HT-29 (cell line): ENCODE data around the gene CEP95. TPM values are rescaled to one million over a fixed set of nuclear protein-coding genes. Genes with fewer than 3 reads are reported as not detected.
"Not testable (repeated sequence)": the region's sequence is repeated elsewhere in the genome, so short reads cannot be mapped to it uniquely, and the experiment has no call there.

Source experiments
- DNase-seq: peaks from one replicate; pipeline ENCODE4 v3.0.0-alpha.2; 2015; ENCODE audit warnings: low spot score
- small RNA-seq: library from RNA; depleted of rRNA; stranded (forward); fragments of <200 nt; gene quantifications from one replicate; pipeline ENCODE3, GENCODE V24; 2014
- total RNA-seq: library from RNA; depleted of rRNA; stranded (reverse); fragments of >200 nt; shearing (Covaris generic); gene quantifications from 2 replicates; pipeline ENCODE4 v1.2.3, GENCODE V29; 2014; rRNA removed

The CEP95 gene
- total RNA-seq, 1 experiment from 2014 or later: 35.2 TPM

DNA sequence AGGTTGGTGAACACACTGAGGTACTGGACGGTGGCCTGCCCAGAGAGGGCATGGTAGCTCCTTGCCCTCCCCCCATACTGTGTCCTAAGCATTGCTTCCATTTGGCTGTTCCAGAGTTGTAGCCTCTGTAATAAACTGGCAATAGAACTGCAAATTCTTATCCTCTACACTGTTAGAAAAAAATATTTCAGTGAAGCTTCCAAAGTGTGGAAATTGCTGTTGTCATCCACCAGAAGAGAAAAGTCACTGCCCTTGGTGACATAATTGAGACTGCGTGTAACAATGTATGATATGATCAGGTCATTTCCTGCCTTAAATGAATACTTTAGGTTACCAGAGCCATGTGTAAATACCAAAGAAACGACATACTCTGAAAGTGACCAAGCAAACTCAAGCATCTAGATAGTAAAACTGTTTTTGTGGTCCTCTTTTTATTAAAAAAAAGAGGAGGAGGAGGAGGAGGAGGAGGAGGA is 65.9 kb downstream of the CEP95 start:
- DNase-seq: no peak

DNA sequence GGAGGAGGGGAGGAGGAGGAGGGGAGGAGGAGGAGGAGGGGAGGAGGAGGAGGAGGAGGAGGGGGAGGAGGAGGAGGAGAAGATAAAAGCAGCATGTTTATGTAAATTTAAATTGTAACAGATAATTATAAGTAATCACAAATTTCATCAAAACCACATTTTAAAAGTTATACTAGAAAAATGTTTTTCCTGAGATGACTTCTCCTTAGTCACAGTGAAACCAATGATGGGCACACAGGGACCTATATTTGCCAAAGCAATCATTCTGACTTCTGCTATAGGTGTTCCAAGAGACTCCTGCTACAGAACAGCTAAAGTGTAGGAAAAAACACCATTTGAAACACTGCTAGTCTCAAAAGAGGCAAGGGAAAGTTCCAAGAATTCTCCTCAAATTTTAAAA is 66.4 kb downstream of the CEP95 start:
- DNase-seq: no peak

DNA sequence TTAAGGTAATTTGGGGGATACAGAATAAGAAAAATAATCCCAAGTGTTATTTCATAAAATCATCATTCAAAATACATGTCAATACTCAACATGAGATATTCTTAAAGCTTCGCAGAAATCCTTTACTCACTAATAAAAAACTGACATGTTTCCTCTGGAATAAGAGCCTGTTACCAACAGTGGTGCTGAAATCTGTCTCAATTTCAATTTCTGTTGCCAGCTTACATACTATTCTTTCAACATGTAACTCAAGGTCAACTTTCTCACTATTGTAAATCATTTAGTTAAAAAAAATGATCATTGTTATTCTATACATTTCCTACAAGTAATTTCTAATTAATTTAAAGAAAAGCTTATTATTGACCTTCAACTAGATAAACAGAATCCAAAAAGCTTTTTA is 67.9 kb downstream of the CEP95 start:
- DNase-seq: no peak

DNA sequence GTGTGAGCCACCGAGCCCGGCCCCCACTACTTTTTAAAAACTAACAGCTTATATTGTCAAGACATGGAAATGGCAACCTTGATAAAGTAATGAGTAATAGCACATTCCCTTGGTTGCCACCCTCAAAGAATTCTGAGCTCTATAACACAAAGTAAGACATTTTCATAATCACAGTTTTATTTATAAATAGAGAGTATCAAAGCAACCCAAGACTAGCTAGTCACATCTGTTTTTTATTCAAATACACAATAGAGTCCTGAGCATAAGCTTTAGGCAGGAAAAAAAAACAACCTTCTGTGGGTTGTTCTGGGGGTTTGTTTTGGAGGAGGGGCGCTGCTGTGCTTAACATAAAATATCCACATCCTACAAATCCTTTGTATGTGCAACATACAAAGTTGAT is 68.7 kb downstream of the CEP95 start:
- no peak for DNase-seq

DNA sequence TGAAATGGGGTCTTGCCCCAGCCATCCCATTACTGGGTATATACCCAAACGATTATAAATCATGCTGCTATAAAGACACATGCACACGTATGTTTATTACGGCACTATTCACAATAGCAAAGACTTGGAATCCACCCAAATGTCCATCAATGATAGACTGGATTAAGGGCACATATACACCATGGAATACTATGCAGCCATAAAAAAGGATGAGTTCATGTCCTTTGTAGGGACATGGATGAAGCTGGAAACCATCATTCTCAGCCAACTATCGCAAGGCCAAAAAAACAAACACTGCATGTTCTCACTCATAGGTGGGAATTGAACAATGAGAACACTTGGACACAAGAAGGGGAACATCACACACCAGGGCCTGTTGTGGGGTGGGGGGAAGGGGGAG is 70.2 kb downstream of the CEP95 start:
- DNase-seq: not testable (repeated sequence)

DNA sequence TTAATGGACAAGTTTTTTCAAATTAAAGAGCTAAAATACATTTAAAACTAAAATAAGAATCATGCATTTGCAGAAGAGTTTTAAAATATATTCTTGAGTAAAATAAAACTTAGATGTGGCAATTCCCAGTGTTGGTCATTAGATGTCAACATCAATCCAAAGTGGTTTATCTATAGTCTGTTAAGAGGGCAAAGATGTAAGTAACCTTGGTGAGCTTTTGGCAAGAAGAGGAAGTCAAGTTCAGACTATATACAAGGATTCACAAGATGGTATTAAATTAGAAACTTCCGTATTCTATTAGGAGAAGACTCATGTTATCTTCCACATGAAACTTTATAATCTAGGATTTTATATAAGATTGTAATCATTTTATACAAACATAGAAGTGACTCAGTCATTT is 73.1 kb downstream of the CEP95 start:
- DNase-seq: no peak

DNA sequence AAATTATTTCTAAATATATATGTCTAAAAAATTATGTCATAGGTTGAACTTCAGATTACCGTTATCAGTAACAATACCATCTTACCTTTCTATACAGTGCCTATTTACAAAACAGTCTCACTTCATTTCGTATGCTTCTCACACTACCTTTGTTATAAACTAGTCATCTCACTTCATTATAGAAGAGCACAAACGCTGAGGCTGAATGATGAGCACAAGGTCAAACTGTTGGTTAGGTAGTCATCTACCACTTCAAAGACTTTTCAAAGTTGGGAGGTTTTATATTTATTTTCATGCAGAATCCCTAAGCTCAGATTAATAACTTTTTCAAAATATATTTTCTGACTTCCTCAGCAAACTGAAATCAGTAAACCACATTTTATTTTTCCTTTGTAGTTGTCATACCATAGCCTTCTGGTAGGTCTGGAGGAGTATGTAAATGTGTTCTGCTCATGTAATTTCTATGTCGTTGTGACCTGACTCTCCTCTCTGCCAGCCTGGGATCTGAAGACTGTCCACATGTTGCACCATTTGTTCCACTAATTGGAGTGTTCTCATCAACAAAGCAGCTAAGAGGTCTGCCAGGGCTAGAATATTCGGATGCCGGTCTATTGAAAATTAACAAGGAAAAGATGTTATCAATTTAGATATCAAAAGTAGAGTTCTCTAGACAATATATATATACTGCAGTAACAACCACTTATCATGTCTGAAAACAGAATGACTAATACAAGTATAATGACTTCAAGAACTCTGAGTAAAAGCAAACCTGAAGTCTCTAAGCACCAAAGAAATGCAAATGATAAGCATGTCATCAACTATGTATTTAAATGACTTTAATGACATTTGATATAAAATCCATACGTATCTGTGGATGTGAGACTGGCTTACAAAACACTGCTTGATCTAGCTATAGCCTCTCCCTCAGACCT is 73.9 kb downstream of the CEP95 start:
- DNase-seq: no peak

DNA sequence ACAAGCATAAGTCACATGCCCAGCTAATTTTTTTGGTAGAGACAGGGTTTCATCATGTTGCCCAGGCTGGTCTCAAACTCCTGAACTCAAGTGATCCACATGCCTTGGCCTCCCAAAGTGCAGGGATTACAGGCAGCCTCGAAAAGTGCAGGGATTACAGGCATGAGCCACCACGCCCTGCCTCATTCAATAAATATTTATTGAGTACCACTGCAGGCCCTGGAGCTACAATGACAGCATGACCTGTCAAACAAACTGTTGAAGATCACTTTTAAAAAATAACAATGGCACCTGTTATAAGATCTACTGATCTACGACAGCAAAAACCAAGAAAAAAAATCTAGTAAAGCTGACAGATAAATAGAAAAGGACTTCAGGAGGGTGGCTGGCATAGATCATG is 76.3 kb downstream of the CEP95 start:
- DNase-seq: no peak

DNA sequence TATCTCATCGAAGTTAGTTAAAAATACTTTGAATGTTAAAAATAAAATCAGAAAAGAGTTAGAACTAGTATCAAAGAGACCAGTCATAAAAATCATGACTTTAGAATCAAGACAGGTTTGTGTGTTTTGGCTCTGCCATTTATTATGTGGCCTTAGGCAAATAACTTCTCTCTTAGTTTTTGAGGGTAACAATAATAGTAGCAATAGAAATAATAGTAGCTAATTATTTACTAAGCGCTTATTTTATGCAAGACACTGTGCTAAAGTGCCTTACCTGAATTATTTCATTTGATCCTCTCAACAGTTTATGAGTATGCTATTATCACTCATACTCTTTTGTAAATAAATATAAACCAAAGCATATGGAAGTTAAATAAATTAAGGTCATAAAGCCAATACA is 78.4 kb downstream of the CEP95 start:
- DNase-seq: no peak

Small RNAs within 50 kb of the gene (small RNA-seq; reads per million reads assigned to genes)
- not detected for gene AC009994.1
- gene ATP5MFP4: not detected

Other genes with a start within 250 kb of the CEP95 start
- 9.7 and 9.8 TPM in 2 replicates for gene TEX2, start 243.7 kb upstream of the CEP95 start, total RNA-seq
- gene PECAM1, start 116.1 kb upstream of the CEP95 start, total RNA-seq: 0.57 and 2.2 TPM in 2 replicates
- gene MILR1, start 57.9 kb upstream of the CEP95 start, total RNA-seq: 0.71 and 2.5 TPM in 2 replicates
- gene POLG2, start 9.9 kb upstream of the CEP95 start, total RNA-seq: 5.1 and 6.5 TPM in 2 replicates
- 206 and 222 TPM in 2 replicates for gene DDX5, start 688 bp upstream of the CEP95 start, total RNA-seq
- 9.5 and 10.7 TPM in 2 replicates for gene SMURF2, start 155.3 kb downstream of the CEP95 start, total RNA-seq